DMS114 treated with DMSO at 0.1 percent for 48 hours (cell line): ENCODE data around the gene CLDN14.

Source experiments
- DNase-seq: peaks from one replicate; lab custom pipeline; 2025; ENCODE audit not compliant: unreplicated experiment; lab: John Stamatoyannopoulos, UW

The CLDN14 gene

GRCh38 chr21:36472377-36472776, 7.5 kb downstream of the CLDN14 start:
- no peak for DNase-seq

DNA sequence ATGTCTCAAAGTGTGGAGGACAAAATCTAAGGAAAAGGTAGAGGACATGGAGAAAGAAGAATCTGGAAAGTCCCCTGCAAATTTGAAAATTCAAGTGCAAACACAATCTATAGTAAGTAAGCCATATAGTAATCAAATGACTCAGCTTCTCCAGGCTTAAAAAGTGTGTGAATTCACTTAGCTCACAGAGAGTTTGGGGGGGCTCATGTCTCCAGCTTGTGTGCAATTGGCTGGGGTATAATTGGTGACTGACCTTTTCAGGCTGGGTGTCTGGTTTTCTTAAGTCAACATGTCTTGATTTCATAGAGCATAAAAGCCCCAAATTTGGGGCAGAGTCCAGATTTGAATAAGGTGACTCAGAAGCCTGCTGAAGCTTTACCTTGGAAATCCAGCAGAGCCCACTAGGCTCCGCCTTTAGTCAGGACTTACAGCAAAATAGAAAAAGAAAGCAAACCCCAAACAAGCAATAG, 8.6 kb downstream of the CLDN14 start:
- no peak for DNase-seq

DNA sequence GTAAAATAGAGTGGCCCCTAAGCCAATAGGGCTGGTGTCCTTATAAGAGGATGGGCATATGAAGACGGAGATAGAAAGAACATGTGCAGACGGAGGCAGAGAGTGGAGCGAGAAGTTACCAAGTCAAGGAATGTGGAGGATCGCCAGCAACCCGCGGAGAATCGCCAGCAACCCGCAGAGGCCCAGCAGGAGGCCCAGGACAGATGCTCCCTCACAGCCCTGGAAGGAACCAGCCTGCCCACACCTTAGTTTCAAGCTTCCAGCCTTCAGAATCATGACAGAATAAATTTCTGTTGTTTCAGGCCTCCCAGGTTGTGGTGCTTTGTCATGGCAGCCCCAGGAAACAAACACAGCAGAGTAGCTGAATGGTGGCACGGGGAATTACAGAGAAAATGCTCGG, 9.6 kb downstream of the CLDN14 start:
- no peak for DNase-seq

DNA sequence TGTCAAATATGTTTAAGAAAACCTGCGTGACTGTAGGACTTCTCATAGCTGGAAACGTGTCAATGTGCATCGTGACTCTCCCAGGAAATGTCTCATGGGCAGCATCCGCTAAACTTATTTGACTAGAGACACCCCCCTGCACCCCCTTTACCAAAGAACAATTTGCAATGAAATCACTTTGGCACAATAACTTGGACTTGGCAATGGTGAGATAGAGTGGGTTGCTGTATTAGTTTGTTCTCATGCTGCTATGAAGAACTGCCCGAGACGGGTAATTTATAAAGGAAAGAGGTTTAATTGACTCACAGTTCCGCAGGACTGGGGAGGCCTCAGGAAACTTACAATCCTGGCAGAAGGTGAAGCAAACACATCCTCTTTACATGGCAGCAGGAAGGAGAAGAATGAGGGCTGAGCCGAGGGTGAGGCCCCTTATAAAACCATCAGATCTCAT, 13.8 kb downstream of the CLDN14 start:
- DNase-seq, result no peak

- DNase-seq, result no peak
These were observed 14.4 kb downstream of the CLDN14 start for GRCh38 chr21:36465478-36465877.

DNA sequence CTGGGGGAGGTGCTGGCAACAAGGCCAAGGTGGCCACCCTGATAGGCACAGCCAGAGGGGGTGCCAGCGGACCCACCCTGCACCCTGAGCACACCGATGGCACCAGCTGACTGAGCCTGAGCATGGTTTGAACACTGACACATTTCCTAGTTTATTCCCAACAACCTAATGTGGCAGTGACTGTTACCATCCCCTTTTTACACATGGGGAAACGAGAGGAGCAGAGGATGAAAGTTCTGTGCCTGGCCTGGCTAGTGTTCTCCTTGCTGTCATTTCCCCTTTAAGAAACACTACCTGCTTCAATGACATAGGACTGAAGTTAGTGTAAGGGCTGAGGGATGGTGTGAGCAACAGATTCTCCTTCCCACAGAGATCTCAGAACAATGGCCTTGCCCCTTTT, 15.3 kb downstream of the CLDN14 start:
- no peak for DNase-seq

DNA sequence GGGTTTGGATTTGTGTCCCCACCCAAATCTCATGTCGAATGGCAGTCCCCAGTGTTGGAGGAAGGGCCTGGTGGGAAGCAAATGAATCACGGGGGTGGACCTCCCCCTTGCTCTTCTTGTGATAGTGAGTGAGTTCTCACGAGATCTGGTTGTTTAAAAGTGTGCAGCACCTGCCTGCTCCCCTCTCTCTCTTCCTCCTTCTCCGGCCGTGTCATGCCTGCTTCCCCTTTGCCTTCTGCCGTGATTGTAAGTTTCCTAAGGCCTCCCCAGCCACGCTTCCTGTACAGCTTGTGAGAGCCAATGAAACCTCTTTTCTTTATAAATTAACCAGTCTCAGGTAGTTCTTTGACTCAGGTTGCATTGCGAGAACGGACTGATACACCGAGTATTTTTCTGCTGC, 15.9 kb downstream of the CLDN14 start:
- DNase-seq, result no peak

DNA sequence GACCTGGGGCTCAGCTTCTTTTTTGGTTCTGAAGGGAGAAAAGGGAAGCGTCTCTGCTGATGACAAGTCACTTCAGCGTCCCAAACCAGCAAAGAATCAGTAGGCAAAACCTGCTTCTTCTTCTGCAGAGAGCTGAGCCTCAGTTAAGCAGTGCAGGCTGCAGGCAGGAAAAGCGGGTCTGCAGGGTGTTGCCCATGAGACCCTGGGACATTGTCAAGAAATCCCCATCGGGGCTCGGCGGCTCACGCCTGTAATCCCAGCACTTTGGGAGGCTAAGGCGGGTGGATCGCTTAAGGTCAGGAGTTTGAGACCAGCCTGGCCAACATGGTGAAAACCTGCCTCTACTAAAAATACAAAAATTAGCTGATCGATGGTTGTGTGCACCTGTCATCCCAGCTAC, 16.7 kb downstream of the CLDN14 start:
- no peak for DNase-seq

DNA sequence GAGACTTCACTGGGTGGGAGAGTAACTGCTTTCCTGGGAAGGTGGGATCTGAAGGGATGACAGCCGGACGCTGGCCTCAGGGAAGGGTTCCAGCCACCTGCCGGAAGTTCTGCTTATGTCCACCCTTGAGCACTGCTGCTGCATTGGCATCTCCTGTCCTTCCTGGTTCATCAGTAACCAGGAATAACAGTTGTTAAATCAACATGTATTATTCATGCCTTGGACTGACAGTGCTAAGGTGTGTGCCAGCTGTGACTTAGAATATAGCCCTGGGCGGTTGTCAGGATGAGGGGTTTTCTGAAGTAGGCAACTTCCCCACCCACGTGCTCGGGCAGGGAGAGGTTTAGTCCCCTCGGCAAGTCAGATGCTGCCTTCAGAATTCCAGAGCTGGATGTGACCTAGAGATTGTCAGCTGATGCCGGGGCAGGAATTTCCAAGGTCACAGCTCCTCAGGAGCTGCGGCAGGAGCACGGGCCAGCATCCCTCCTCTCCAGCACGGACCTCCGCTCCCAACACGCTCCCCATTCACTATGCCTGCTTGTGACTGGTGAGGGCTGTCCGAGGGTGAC, 17.9 kb downstream of the CLDN14 start:
- DNase-seq, result no peak

- DNase-seq, result no peak
These were observed 18.5 kb downstream of the CLDN14 start for GRCh38 chr21:36461277-36461917.

- DNase-seq, result no peak
These were observed 19.1 kb downstream of the CLDN14 start for GRCh38 chr21:36460866-36461265.

- DNase-seq, result no peak
These were observed 20.8 kb downstream of the CLDN14 start for GRCh38 chr21:36459098-36459497.

DNA sequence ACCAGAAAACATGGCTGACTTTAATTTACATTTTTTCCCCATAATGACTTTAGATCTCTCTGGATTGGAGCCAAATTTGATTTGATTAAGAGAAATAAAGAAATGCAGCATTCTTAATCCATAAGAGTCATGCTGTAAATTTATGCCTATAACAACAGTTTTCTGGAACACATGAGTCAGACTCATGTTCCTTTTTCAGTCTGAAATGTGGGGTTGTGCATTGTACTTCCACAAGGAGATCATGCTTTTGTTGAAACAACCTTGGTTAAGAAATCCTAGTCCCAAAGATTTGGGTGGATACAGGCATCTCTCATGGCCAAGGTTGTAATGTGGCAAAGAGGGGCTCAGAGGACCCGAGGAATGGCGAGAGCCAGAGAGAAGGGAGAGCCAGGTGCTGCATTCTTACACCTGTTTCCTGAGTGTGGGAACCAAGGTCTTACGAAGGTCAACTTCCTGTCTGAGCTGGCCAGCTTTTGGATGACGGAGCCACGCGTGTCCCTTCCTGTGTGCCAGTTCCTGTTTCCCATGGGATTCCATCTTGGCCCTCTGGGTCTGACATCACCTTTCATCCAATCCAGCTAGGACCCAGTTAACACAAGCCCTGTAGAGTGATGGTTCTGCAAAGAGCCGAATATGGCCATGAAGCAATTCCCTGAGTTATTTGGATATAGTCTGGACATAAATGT, 23.1 kb downstream of the CLDN14 start:
- DNase-seq, result no peak

DNA sequence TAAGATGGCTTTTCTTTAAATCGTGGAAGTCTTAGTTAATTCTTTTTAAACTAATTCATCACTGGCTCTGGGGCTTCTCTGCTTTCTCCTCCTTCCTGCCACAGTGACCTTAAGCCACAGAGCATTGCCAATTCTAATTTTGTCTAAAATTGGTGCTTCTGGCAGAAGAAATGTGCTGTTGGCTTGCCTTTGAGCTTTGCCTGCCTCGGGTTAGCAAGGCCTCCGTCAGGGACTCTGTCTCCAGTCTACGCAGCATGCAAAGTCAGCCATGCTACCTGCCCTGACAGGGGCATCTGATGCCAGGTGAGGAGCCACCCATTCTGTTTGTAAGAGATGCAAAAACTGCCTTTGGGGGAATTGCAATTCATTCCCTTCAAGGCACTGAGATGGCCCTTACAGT, 25.2 kb downstream of the CLDN14 start:
- no peak for DNase-seq

DNA sequence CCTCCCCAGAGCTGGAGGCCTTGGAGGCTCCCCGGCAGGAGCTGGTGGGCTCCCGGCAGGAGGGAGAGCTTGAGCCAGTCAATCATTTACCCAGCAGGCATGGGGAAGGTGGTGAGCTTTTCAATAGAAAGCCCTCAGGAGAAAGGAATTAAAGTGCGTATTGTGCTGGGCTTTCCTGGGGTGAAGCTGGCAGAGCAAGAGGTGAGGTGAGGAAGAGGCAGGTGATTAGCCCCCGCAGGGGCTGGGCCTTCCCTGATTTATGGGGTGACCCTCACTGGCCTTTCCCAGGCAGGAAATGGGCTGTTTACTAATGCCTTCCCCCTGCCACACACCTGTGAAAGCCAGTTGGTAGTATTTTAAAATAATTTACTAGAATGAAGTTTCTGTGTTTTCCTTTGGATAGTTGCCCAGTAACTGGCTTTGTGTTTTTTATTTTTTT, 25.8 kb downstream of the CLDN14 start:
- no peak for DNase-seq

DNA sequence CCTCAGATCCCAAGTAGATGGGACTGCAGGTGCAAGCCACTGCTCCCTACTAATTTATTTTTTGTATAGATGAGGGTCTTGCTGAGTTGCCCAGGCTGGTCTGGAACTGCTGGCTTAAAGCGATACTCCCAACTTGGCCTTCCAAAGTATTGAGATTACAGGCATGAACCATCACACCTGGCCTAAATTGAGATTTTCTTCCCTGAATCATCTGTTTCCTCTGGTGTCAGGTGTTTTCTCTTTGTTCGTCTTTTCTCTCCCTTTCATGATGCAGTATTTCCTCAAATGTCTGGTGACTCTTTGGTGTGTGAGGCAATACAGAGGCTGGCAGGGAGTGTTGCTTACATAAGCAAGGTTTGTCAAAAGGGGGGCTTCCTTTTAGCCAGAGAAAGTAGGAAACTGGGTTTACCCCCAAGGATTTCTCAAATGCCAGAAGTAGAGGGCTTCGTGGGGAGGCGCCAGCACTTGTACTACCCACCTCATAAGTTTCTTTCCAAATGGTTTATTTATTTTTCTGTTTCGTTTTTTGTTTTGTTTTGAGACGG, 27.6 kb downstream of the CLDN14 start:
- no peak for DNase-seq

GRCh38 chr21:36451506-36451905, 28.4 kb downstream of the CLDN14 start:
- DNase-seq, result no peak

DNA sequence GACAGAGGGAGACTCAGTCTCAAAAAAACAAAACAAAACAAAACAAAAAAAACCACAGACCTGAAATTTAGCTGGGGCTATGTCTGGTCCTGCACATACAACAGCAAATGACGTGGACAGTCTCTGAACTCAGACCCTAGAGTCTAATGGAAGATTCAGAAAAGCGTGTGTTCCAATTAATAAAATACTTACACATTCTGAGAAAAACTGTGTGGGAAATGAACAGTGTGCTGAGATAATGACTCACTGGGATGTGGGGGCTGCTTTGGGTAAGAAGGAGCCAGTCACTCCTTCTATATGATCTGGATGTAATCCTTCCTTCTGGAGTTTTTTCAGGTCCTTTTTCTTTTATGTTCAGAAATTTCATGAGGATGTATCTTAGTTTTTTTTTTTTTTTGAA, 29.4 kb downstream of the CLDN14 start:
- no peak for DNase-seq

DNA sequence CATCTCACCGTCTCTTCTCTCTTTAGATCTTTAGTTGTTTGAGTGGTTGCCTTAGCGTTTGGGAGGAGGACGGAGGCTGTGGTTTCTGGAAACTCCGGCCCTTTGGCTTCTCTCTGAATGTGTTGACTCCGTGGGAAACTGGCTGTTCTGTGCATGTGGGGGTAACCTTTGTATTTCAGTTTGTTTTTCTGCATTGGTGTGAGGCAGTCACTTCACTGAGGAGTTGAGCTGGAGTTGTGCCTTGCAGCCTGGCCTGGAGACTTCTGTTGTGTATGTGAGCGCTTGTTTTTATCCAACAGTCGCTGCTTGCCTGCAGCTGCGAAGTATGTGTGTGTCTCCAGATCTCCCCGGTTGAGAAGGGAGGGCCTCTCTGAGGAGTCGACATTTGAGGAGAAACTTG, 33.6 kb downstream of the CLDN14 start:
- no peak for DNase-seq

- no peak for DNase-seq
These were observed 38.2 kb downstream of the CLDN14 start for GRCh38 chr21:36441715-36442114.

DNA sequence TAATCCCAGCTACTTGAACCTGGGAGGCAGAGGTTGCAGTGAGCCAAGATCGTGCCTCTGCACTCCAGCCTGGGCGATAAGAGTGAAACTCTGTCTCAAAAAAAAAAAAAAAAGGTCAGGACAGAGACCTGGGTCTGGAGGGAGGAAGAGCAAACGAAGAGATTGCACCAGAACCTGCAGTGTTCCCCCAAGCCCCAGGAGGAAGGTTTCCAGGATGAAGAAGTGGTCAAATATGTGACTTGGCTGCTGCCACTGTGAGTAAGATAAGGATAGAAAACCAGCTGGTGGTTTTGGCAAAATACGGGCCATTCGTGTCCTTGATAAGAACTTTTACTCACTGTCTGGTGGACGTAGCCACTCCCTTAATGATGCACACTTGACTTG, 42.2 kb downstream of the CLDN14 start:
- no peak for DNase-seq
